Measurements from ENCODE around the gene GOLGA6D.
"Not testable (repeated sequence)": the region's sequence is repeated elsewhere in the genome, so short reads cannot be mapped to it uniquely, and the experiment has no call there.

GOLGA6D gene

DNA sequence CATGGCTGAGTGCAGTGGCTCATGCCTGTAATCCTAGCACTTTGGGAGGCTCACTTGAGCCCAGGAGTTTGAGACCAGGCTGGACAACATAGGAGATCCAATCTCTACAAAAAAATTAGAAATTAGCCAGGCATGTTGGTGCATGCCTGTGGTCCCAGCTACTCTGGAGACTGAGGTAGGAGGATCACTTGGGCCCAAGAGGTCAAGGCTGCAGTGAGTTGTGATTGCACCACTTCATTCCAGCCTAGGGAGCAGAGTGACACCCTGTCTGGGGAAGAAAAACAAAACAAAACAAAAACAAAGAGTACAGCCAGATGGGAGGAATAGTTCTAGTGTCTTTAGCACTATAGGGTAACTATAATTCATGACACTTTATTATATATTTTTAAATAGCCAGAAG lies 27.1 kb downstream of the GOLGA6D start:
- H3K4me1 ChIP-seq (ENCODE audit: control insufficient read depth in 1 of 2, insufficient read depth in 2 of 2, low read length in 2 of 2): no peaks in the 10 kb centered on the region
- peak; percentile 13 to 43 for DNase-seq
- no peak overlapping the region for H2BK120ac ChIP-seq (ENCODE audit: insufficient read depth, low read length, poor library complexity)
- H3K18ac ChIP-seq (ENCODE audit: low read length): no peak overlapping the region
- no peak overlapping the region for H3K4ac ChIP-seq (ENCODE audit: low read depth, low read length)
- H2BK5ac ChIP-seq (ENCODE audit: low read depth, low read length, poor library complexity): no peak overlapping the region
- no peak overlapping the region for H4K8ac ChIP-seq (ENCODE audit: low read depth, low read length)
- H3K4me3 ChIP-seq (ENCODE audit: low read depth, low read length): no peak overlapping the region
- no peak overlapping the region for H4K12ac ChIP-seq (ENCODE audit: low read depth, low read length)
- H3K36me3 ChIP-seq (ENCODE audit: control insufficient read depth in 1 of 2, insufficient read depth in 2 of 2, low read length in 2 of 2): no peaks in the 10 kb centered on the region
- no peak overlapping the region for H3K23ac ChIP-seq (ENCODE audit: low read length)
- H4K91ac ChIP-seq (ENCODE audit: low read depth, low read length): no peak overlapping the region
- H3K9me3 ChIP-seq (ENCODE audit: insufficient read depth, low read depth, low read length): no peaks in the 10 kb centered on the region
- H2AFZ ChIP-seq (ENCODE audit: insufficient read depth, low read length, poor library complexity): no peak overlapping the region
- no peaks in the 10 kb centered on the region for H3K79me1 ChIP-seq (ENCODE audit: low read length)
- H2AK5ac ChIP-seq (ENCODE audit: low read length): no peak overlapping the region
- no peak overlapping the region for H3K4me2 ChIP-seq (ENCODE audit: low read length)
- H3K27me3 ChIP-seq (ENCODE audit: insufficient read depth, low read length): no peaks in the 10 kb centered on the region
- H3K9ac ChIP-seq (ENCODE audit: low read length): no peak overlapping the region
- no peak overlapping the region for H3K14ac ChIP-seq (ENCODE audit: low read length)
- H2BK12ac ChIP-seq (ENCODE audit: low read length): no peak overlapping the region
- H3K79me2 ChIP-seq (ENCODE audit: control insufficient read depth, insufficient read depth, low read length, poor library complexity): no peaks in the 10 kb centered on the region
- H3K27ac ChIP-seq (ENCODE audit: low read depth, low read length): no peak overlapping the region

GRCh38 chr15:75312548-75312947 lies 29.9 kb downstream of the GOLGA6D start:
- H3K27ac ChIP-seq (ENCODE audit: low read depth, low read length); H4K8ac ChIP-seq (ENCODE audit: low read depth, low read length); H3K4me3 ChIP-seq (ENCODE audit: low read depth, low read length); H3K27me3 ChIP-seq (ENCODE audit: insufficient read depth, low read length); H2BK120ac ChIP-seq (ENCODE audit: insufficient read depth, low read length, poor library complexity); H3K36me3 ChIP-seq (ENCODE audit: control insufficient read depth in 1 of 2, insufficient read depth in 2 of 2, low read length in 2 of 2); H3K9ac ChIP-seq (ENCODE audit: low read length); H2BK5ac ChIP-seq (ENCODE audit: low read depth, low read length, poor library complexity); H3K79me2 ChIP-seq (ENCODE audit: control insufficient read depth, insufficient read depth, low read length, poor library complexity); H4K91ac ChIP-seq (ENCODE audit: low read depth, low read length); H3K79me1 ChIP-seq (ENCODE audit: low read length); H3K18ac ChIP-seq (ENCODE audit: low read length); H3K9me3 ChIP-seq (ENCODE audit: insufficient read depth, low read depth, low read length); DNase-seq; H3K4me2 ChIP-seq (ENCODE audit: low read length); H3K4me1 ChIP-seq (ENCODE audit: control insufficient read depth in 1 of 2, insufficient read depth in 2 of 2, low read length in 2 of 2); H3K14ac ChIP-seq (ENCODE audit: low read length); H3K4ac ChIP-seq (ENCODE audit: low read depth, low read length); H2AK5ac ChIP-seq (ENCODE audit: low read length); H4K12ac ChIP-seq (ENCODE audit: low read depth, low read length); H2BK12ac ChIP-seq (ENCODE audit: low read length); H2AFZ ChIP-seq (ENCODE audit: insufficient read depth, low read length, poor library complexity); H3K23ac ChIP-seq (ENCODE audit: low read length): not testable (repeated sequence)
- WGBS (ENCODE audit: extremely low coverage, insufficient coverage, insufficient read length): no CpG with 5 or more reads among the region's 1 CpG

DNA sequence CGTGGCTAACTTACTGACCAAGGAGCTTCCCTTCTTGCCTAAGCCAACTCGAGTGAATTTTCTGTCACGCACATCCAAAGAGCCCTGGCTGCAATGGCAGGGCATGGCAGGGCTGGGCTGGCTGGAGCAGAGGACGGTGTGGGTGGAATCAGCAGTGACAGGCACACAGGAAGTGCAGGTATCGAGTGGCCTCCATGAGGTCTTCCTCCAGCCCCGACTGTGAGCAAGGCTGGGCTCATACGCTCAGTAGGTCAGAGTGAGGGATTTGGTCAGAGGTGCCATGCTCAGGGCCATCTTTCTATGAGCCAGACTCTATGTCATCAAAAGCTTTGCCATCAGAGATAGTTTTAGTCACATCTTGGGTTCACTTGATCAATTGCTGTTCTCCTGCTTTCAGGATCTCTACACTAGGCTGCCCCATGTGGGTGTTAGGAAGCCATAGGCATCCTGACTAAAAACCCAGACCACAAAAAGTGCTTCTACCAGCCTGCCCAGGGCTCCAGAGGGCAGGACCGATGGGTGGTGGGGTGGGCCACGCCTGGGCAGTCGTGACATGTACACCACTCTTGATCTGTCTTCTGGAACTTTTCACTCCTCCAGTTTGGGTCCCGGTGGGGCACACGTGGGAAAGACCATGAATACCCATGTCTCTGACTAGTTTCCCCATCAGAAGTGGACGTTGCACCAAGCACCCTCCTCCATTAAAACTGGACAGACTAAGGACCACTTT lies 30.6 kb downstream of the GOLGA6D start:
- Histone ChIP-seq H4K91ac (ENCODE audit: low read depth, low read length) (no peak overlapping the region), H3K27ac (ENCODE audit: low read depth, low read length) (no peak overlapping the region), H3K14ac (ENCODE audit: low read length) (no peak overlapping the region), H3K79me2 (ENCODE audit: control insufficient read depth, insufficient read depth, low read length, poor library complexity) (no peaks in the 10 kb centered on the region), H3K23ac (ENCODE audit: low read length) (no peak overlapping the region), H3K4me2 (ENCODE audit: low read length) (no peak overlapping the region), H2AK5ac (ENCODE audit: low read length) (no peak overlapping the region), H3K27me3 (ENCODE audit: insufficient read depth, low read length) (no peaks in the 10 kb centered on the region), H2BK120ac (ENCODE audit: insufficient read depth, low read length, poor library complexity) (no peak overlapping the region), H3K9me3 (ENCODE audit: insufficient read depth, low read depth, low read length) (no peaks in the 10 kb centered on the region), H4K8ac (ENCODE audit: low read depth, low read length) (no peak overlapping the region), H3K4me3 (ENCODE audit: low read depth, low read length) (no peak overlapping the region), H2BK12ac (ENCODE audit: low read length) (no peak overlapping the region), H2BK5ac (ENCODE audit: low read depth, low read length, poor library complexity) (no peak overlapping the region), H3K79me1 (ENCODE audit: low read length) (no peaks in the 10 kb centered on the region), H2AFZ (ENCODE audit: insufficient read depth, low read length, poor library complexity) (no peak overlapping the region), H3K4me1 (ENCODE audit: control insufficient read depth in 1 of 2, insufficient read depth in 2 of 2, low read length in 2 of 2) (no peaks in the 10 kb centered on the region), H4K12ac (ENCODE audit: low read depth, low read length) (no peak overlapping the region), H3K4ac (ENCODE audit: low read depth, low read length) (no peak overlapping the region), H3K18ac (ENCODE audit: low read length) (no peak overlapping the region), H3K9ac (ENCODE audit: low read length) (no peak overlapping the region), H3K36me3 (ENCODE audit: control insufficient read depth in 1 of 2, insufficient read depth in 2 of 2, low read length in 2 of 2) (no peaks in the 10 kb centered on the region)
- WGBS (ENCODE audit: extremely low coverage, insufficient coverage, insufficient read length): no CpG with 5 or more reads among the region's 13 CpGs
- no peak for DNase-seq

DNA sequence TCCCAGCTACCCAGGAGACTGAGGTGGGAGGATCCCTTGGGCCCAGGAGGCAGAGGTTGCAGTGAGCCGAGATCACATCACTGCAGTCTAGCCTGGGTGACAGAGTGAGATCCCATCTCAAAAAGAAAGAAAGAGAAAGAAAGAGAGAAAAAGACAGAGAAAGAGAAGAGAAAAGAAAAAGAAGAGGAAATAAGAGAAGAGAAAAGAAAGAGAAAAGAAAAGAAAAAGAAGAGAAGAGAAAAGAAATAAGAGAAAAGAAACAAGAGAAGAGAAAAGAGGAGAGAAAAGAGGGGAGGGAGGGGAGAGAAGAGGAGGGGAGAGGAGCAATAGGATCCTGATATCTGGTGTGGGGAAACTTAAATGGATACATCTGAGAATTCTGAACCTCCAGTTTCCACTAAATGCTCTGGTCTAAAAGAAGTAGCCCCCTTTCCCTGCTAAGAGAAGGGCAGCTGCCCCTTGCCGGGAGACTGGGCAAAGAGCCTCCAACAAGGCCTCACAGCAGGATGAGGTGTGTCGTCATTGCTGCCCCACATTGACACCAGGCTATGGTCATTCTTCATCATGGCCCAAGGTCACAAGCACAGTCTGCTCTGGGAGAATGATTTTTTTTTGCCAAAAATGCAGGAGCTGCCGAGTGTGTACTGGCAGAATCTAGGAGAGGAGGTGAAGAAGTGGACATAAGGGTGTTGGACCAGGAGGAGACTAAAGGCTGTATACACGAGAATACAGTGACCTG lies 32.1 kb downstream of the GOLGA6D start:
- H2BK5ac ChIP-seq (ENCODE audit: low read depth, low read length, poor library complexity): no peak overlapping the region
- no peak overlapping the region for H3K9ac ChIP-seq (ENCODE audit: low read length)
- H3K23ac ChIP-seq (ENCODE audit: low read length): no peak overlapping the region
- no peaks in the 10 kb centered on the region for H3K9me3 ChIP-seq (ENCODE audit: insufficient read depth, low read depth, low read length)
- H4K12ac ChIP-seq (ENCODE audit: low read depth, low read length): no peak overlapping the region
- no peak overlapping the region for H2BK120ac ChIP-seq (ENCODE audit: insufficient read depth, low read length, poor library complexity)
- H3K79me1 ChIP-seq (ENCODE audit: low read length): no peaks in the 10 kb centered on the region
- H3K4me1 ChIP-seq (ENCODE audit: control insufficient read depth in 1 of 2, insufficient read depth in 2 of 2, low read length in 2 of 2): no peaks in the 10 kb centered on the region
- H2AFZ ChIP-seq (ENCODE audit: insufficient read depth, low read length, poor library complexity): no peak overlapping the region
- no peaks in the 10 kb centered on the region for H3K27me3 ChIP-seq (ENCODE audit: insufficient read depth, low read length)
- H3K79me2 ChIP-seq (ENCODE audit: control insufficient read depth, insufficient read depth, low read length, poor library complexity): no peaks in the 10 kb centered on the region
- no peak overlapping the region for H3K27ac ChIP-seq (ENCODE audit: low read depth, low read length)
- H3K4ac ChIP-seq (ENCODE audit: low read depth, low read length): no peak overlapping the region
- H2BK12ac ChIP-seq (ENCODE audit: low read length): no peak overlapping the region
- no peak overlapping the region for H3K4me2 ChIP-seq (ENCODE audit: low read length)
- H3K36me3 ChIP-seq (ENCODE audit: control insufficient read depth in 1 of 2, insufficient read depth in 2 of 2, low read length in 2 of 2): no peaks in the 10 kb centered on the region
- no peak overlapping the region for H3K18ac ChIP-seq (ENCODE audit: low read length)
- H4K8ac ChIP-seq (ENCODE audit: low read depth, low read length): no peak overlapping the region
- WGBS (ENCODE audit: extremely low coverage, insufficient coverage, insufficient read length): no CpG with 5 or more reads among the region's 5 CpGs
- H2AK5ac ChIP-seq (ENCODE audit: low read length): no peak overlapping the region
- H3K14ac ChIP-seq (ENCODE audit: low read length): no peak overlapping the region
- no peak overlapping the region for H3K4me3 ChIP-seq (ENCODE audit: low read depth, low read length)
- no peak overlapping the region for H4K91ac ChIP-seq (ENCODE audit: low read depth, low read length)
- DNase-seq: no peak

Data from trophoblast cell (in vitro differentiated cells and primary cell).